Prostate gland (tissue), 2 donors: ENCODE results near the gene ATF6. TPM values are rescaled to one million over a fixed set of nuclear protein-coding genes. Genes with fewer than 3 reads are reported as not detected.

Experiments
- DNase-seq: peaks from one replicate; pipeline ENCODE4 v3.0.0-alpha.2; 2019; ENCODE audit warnings: low spot score
- H3K27ac ChIP-seq, 2 donors: fragments of 200-600 bp; sonication (generic); 2 replicates each; pipeline ENCODE4 v1.5.1; 2017 to 2019
- H3K27me3 ChIP-seq: fragments of 200-600 bp; sonication (generic); replicated peaks from 2 replicates; pipeline ENCODE4 v1.5.1; 2019; ENCODE audit not compliant: insufficient read depth
- H3K36me3 ChIP-seq, 2 donors: fragments of 200-600 bp; sonication (generic); 1 replicate in 1 of 2; 2 replicates in 1 of 2; pipeline versions ENCODE4 v1.5.1 to v1.8.1; 2017 to 2019
- H3K4me1 ChIP-seq: fragments of 200-600 bp; sonication (generic); replicated peaks from 2 replicates; pipeline ENCODE4 v1.5.1; 2019
- H3K4me3 ChIP-seq, 2 donors: fragments of 200-600 bp; sonication (generic); 2 replicates each; pipeline ENCODE4 v1.5.1; 2017 to 2019
- H3K9me3 ChIP-seq: fragments of 200-600 bp; sonication (generic); 2 replicates; pipeline ENCODE4 v1.5.1; 2017
- CTCF ChIP-seq, 4 experiments: fragments of 200-600 bp in 2 of 4; fragments of 450-650 bp in 2 of 4; sonication (generic) in 2 of 4; IDR thresholded peaks; 1 replicate in 3 of 4; 2 replicates in 1 of 4; pipeline ENCODE4 v1.5.1; 2016 to 2019; ENCODE audit warnings: antibody characterized with exemption in 4 of 4, mild to moderate bottlenecking in 2 of 4, moderate library complexity in 2 of 4
- POLR2A ChIP-seq: fragments of 450-650 bp; IDR thresholded peaks from one replicate; pipeline ENCODE4 v1.6.1; 2016; ENCODE audit warnings: antibody characterized with exemption, mild to moderate bottlenecking
- POLR2AphosphoS5 ChIP-seq: sonication (generic); formaldehyde crosslinking; IDR thresholded peaks from one replicate; pipeline ENCODE4 v1.6.1; 2017; ENCODE audit warnings: antibody characterized with exemption
- WGBS: methylation state at CpG from one replicate; pipeline ENCODE4 v1.1.5; 2018; 5-methylcytosine and 5-hydroxymethylcytosine counted together
- intact Hi-C: fragments of 100-400 bp; cut with DNase I; formaldehyde crosslinking; loops from one replicate; pipeline ENCODE4 v1.14.2; 2022
- total RNA-seq, 2 donors: library from RNA; depleted of rRNA; stranded (reverse); fragments of >200 nt; gene quantifications; one replicate each; pipeline ENCODE4 v1.1.0, GENCODE V29; 2016

Gene ATF6
- total RNA-seq, 2 donors from 2014 or later: 34.6 to 38.9 TPM

GRCh38 chr1:161954050-161954449 lies 187.9 kb downstream of the ATF6 start:
- Histone ChIP-seq H3K9me3 (no peaks in the 10 kb centered on the region), H3K27me3 (no peaks in the 10 kb centered on the region), H3K27ac (no peak overlapping the region), H3K4me3 (no peak overlapping the region), H3K4me1 (no peaks in the 10 kb centered on the region), H3K36me3 (no peaks in the 10 kb centered on the region)
- intact Hi-C loops: no loop called here
- no peak for DNase-seq
- TF ChIP-seq POLR2AphosphoS5: no peak
- no peak for TF ChIP-seq CTCF (IDR thresholded peaks at IDR 0.05)
- no peak for TF ChIP-seq POLR2A
- WGBS: 24% methylated on average over 2 of the region's 2 CpGs

GRCh38 chr1:161954466-161954865 lies 188.3 kb downstream of the ATF6 start:
- Histone ChIP-seq H3K36me3 (no peaks in the 10 kb centered on the region), H3K4me1 (no peaks in the 10 kb centered on the region), H3K27me3 (no peaks in the 10 kb centered on the region), H3K9me3 (no peaks in the 10 kb centered on the region), H3K4me3 (no peak overlapping the region), H3K27ac (no peak overlapping the region)
- TF ChIP-seq POLR2AphosphoS5 (no peak), POLR2A (no peak), CTCF (IDR thresholded peaks at IDR 0.05) (no peak)
- intact Hi-C loops: no loop called here
- no peak for DNase-seq

- H3K36me3 ChIP-seq: no peaks in the 10 kb centered on the region
- WGBS: 100% methylated on average over 2 of the region's 2 CpGs
Observed at GRCh38 chr1:161955606-161956005, 189.5 kb downstream of the ATF6 start.

DNA sequence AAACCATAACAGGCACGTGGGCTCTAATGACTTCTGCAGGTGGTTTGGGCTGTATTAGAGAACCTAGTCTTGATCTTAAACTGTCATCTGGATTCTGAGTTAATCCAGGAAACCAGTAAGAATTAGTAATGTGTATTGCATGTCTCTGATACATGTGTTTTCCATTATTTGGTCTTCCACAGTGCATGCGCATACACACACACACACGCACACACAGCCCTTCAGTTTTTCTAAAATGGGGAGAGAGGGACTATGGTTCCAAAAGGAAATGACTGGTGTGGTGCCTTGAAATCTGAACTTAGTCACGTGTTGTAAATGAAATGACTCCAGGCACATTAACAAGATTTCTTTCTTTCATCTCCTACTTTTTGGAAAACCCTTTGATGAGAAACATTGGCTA lies 190.0 kb downstream of the ATF6 start:
- H3K27me3 ChIP-seq: no peaks in the 10 kb centered on the region
- H3K27ac ChIP-seq: no peak overlapping the region
- H3K9me3 ChIP-seq: no peaks in the 10 kb centered on the region
- no peak overlapping the region for H3K4me3 ChIP-seq
- no peaks in the 10 kb centered on the region for H3K4me1 ChIP-seq
- WGBS: 96% methylated on average over 4 of the region's 4 CpGs
- TF ChIP-seq CTCF (IDR thresholded peaks at IDR 0.05) (no peak), POLR2AphosphoS5 (no peak), POLR2A (no peak)
- intact Hi-C loops: no loop called here
- no peaks in the 10 kb centered on the region for H3K36me3 ChIP-seq
- no peak for DNase-seq

More at GRCh38 chr1:161955606-161956005, 189.5 kb downstream of the ATF6 start:
- Histone ChIP-seq H3K9me3 (no peaks in the 10 kb centered on the region), H3K27ac (no peak overlapping the region), H3K27me3 (no peaks in the 10 kb centered on the region), H3K4me1 (no peaks in the 10 kb centered on the region), H3K4me3 (no peak overlapping the region)
- intact Hi-C loops: no loop called here
- TF ChIP-seq POLR2AphosphoS5 (no peak), POLR2A (no peak), CTCF (IDR thresholded peaks at IDR 0.05) (no peak)
- DNase-seq: no peak

DNA sequence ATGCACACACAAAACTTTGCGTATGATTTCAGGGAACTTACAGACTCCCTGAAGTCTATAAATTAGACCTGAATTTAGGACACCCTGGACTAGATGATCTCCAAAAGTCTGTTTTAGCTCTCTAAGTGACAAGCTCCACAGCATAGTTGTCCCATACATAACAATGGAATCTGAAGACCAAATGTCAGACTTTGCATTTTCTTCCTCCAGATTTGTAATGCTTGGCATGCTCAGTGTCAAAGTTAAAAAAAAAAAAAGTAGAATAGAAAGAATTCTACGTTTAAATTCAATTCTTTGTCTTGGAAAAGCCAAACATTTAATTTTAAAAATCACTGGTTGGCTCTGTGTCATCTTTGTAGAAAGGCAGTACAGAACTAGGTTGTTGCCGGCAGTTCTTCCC lies 190.8 kb downstream of the ATF6 start:
- no peaks in the 10 kb centered on the region for H3K36me3 ChIP-seq
- WGBS: 82% methylated on average over 3 of the region's 3 CpGs
- intact Hi-C loops: no loop called here
- H3K27me3 ChIP-seq: no peaks in the 10 kb centered on the region
- H3K4me3 ChIP-seq: no peak overlapping the region
- no peak for TF ChIP-seq CTCF (IDR thresholded peaks at IDR 0.05)
- no peak for TF ChIP-seq POLR2AphosphoS5
- TF ChIP-seq POLR2A: no peak
- H3K9me3 ChIP-seq: no peaks in the 10 kb centered on the region
- H3K4me1 ChIP-seq: no peaks in the 10 kb centered on the region
- no peak overlapping the region for H3K27ac ChIP-seq
- DNase-seq: no peak
